ENCODE data around the gene PTPRA. TPM values are rescaled to one million over a fixed set of nuclear protein-coding genes. Genes with fewer than 3 reads are reported as not detected.
"Not testable (repeated sequence)": the region's sequence is repeated elsewhere in the genome, so short reads cannot be mapped to it uniquely, and the experiment has no call there.

The PTPRA gene
- polyA plus RNA-seq, 6 donors from 2014 or later = 22.9 to 50.9 (median 31.6) TPM

GRCh38 chr20:3075315-3075714 is 202.0 kb downstream of the PTPRA start:
- Mint-ChIP-seq H3K27me3 (peaks cover 30 to 46% (median 34%) of the 10 kb centered on the region in 3 donors), H3K4me3 (peak overlapping the region in 1 of 8 donors; percentile 56), H3K4me1 (peaks cover 15 to 22% (median 18%) of the 10 kb centered on the region in 3 donors), H3K27ac (peak overlapping the region in 1 of 6 donors; percentile 50)
- not testable (repeated sequence) for ATAC-seq (ENCODE audit: low read depth in 2 of 2); DNase-seq; H3K36me3 Mint-ChIP-seq; H3K9me3 Mint-ChIP-seq

- DNase-seq (no peak), ATAC-seq (ENCODE audit: low read depth in 2 of 2) (no peak)
- Mint-ChIP-seq H3K9me3 (no peaks in the 10 kb centered on the region), H3K27ac (no peak overlapping the region), H3K36me3 (no peaks in the 10 kb centered on the region), H3K27me3 (peaks cover 49 to 68% (median 56%) of the 10 kb centered on the region in 3 donors), H3K4me1 (peaks cover 9 to 15% (median 11%) of the 10 kb centered on the region in 3 donors), H3K4me3 (no peak overlapping the region)
Observed at GRCh38 chr20:3077618-3078134, 204.4 kb downstream of the PTPRA start.

GRCh38 chr20:3080939-3081388 is 207.7 kb downstream of the PTPRA start:
- no peak for ATAC-seq (ENCODE audit: low read depth in 2 of 2)
- H3K36me3 Mint-ChIP-seq = no peaks in the 10 kb centered on the region
- peaks cover 17 to 27% (median 19%) of the 10 kb centered on the region in 3 donors for H3K4me1 Mint-ChIP-seq
- H3K27me3 Mint-ChIP-seq = peaks cover 54 to 88% (median 85%) of the 10 kb centered on the region in 3 donors
- H3K27ac Mint-ChIP-seq = no peak overlapping the region
- H3K4me3 Mint-ChIP-seq = peak overlapping the region in 7 of 8 donors; percentile 18 to 75 (median 39)
- H3K9me3 Mint-ChIP-seq = no peaks in the 10 kb centered on the region
- no peak for DNase-seq

- peaks cover 53 to 81% (median 79%) of the 10 kb centered on the region in 3 donors for H3K27me3 Mint-ChIP-seq
- peaks cover 17 to 27% (median 19%) of the 10 kb centered on the region in 3 donors for H3K4me1 Mint-ChIP-seq
- peak overlapping the region in 2 of 6 donors; percentile 34 to 44 for H3K27ac Mint-ChIP-seq
- no peaks in the 10 kb centered on the region for H3K9me3 Mint-ChIP-seq
- ATAC-seq (ENCODE audit: low read depth in 2 of 2) = no peak
- H3K4me3 Mint-ChIP-seq = peak overlapping the region; percentile 52 to 80 (median 75)
- DNase-seq = no peak
- no peaks in the 10 kb centered on the region for H3K36me3 Mint-ChIP-seq
Observed at GRCh38 chr20:3081641-3082040, 208.4 kb downstream of the PTPRA start.

GRCh38 chr20:3082306-3082951 is 209.1 kb downstream of the PTPRA start:
- no peaks in the 10 kb centered on the region for H3K9me3 Mint-ChIP-seq
- H3K4me1 Mint-ChIP-seq = peaks cover 17 to 27% (median 19%) of the 10 kb centered on the region in 3 donors
- DNase-seq (no peak), ATAC-seq (ENCODE audit: low read depth in 2 of 2) (peak; percentile 41 to 46)
- H3K4me3 Mint-ChIP-seq = peak overlapping the region in 7 of 8 donors; percentile 58 to 85 (median 78)
- H3K27me3 Mint-ChIP-seq = peaks cover 50 to 76% (median 75%) of the 10 kb centered on the region in 3 donors
- H3K27ac Mint-ChIP-seq = peak overlapping the region in 1 of 6 donors; percentile 60
- no peaks in the 10 kb centered on the region for H3K36me3 Mint-ChIP-seq

- Mint-ChIP-seq H3K36me3 (no peaks in the 10 kb centered on the region), H3K9me3 (no peaks in the 10 kb centered on the region), H3K27me3 (peaks cover 44 to 71% (median 70%) of the 10 kb centered on the region in 3 donors), H3K27ac (peak overlapping the region in 1 of 6 donors; percentile 97), H3K4me1 (peaks cover 15 to 27% (median 15%) of the 10 kb centered on the region in 3 donors), H3K4me3 (peak overlapping the region; percentile 18 to 82 (median 75))
- DNase-seq (no peak), ATAC-seq (ENCODE audit: low read depth in 2 of 2) (peak; percentile 38 to 47)
Observed at GRCh38 chr20:3082955-3083952, 210.0 kb downstream of the PTPRA start.

- peaks cover 0 to 2% (median 0%) of the 10 kb centered on the region in 7 donors for H3K9me3 Mint-ChIP-seq
- ATAC-seq (ENCODE audit: low read depth in 2 of 2) = no peak
- peaks cover 15 to 27% (median 15%) of the 10 kb centered on the region in 3 donors for H3K4me1 Mint-ChIP-seq
- DNase-seq = no peak
- H3K27me3 Mint-ChIP-seq = peaks cover 43 to 71% (median 68%) of the 10 kb centered on the region in 3 donors
- H3K4me3 Mint-ChIP-seq = peak within 1 kb of the TSS; percentile 57 to 82 (median 76)
- H3K27ac Mint-ChIP-seq = peak within 1 kb of the TSS in 2 of 6 donors; percentile 72 to 97
- H3K36me3 Mint-ChIP-seq = no peaks in the 10 kb centered on the region
Observed at GRCh38 chr20:3084283-3084985, 211.2 kb downstream of the PTPRA start, which contains the start of gene AVP. Gene AVP, minus strand, starts transcription at chr20:3084724. Its CDS starts 50 bp downstream, at chr20:3084674.

GRCh38 chr20:3084986-3085360 is 211.7 kb downstream of the PTPRA start:
- no peaks in the 10 kb centered on the region for H3K36me3 Mint-ChIP-seq
- H3K9me3 Mint-ChIP-seq = peaks cover 0 to 2% (median 0%) of the 10 kb centered on the region in 7 donors
- H3K27me3 Mint-ChIP-seq = peaks cover 38 to 71% (median 70%) of the 10 kb centered on the region in 3 donors
- peaks cover 15 to 27% (median 15%) of the 10 kb centered on the region in 3 donors for H3K4me1 Mint-ChIP-seq
- peak overlapping the region in 1 of 6 donors; percentile 11 for H3K27ac Mint-ChIP-seq
- ATAC-seq (ENCODE audit: low read depth in 2 of 2) = no peak
- peak overlapping the region in 2 of 8 donors; percentile 6 to 12 for H3K4me3 Mint-ChIP-seq
- DNase-seq = no peak

GRCh38 chr20:3085571-3086072 is 212.3 kb downstream of the PTPRA start:
- no peak for DNase-seq
- ATAC-seq (ENCODE audit: low read depth in 2 of 2) = no peak
- Mint-ChIP-seq H3K27ac (no peak overlapping the region), H3K27me3 (peaks cover 41 to 71% (median 69%) of the 10 kb centered on the region in 3 donors), H3K4me1 (peaks cover 15 to 32% (median 19%) of the 10 kb centered on the region in 3 donors), H3K9me3 (peaks cover 0 to 2% (median 0%) of the 10 kb centered on the region in 7 donors), H3K4me3 (no peak overlapping the region), H3K36me3 (no peaks in the 10 kb centered on the region)

GRCh38 chr20:3088031-3088430 is 214.8 kb downstream of the PTPRA start:
- ATAC-seq (ENCODE audit: low read depth in 2 of 2) (no peak), DNase-seq (no peak)
- peaks cover 14 to 31% (median 26%) of the 10 kb centered on the region in 3 donors for H3K4me1 Mint-ChIP-seq
- H3K4me3 Mint-ChIP-seq = peak overlapping the region in 1 of 8 donors; percentile 35
- H3K27me3 Mint-ChIP-seq = peaks cover 27 to 61% (median 49%) of the 10 kb centered on the region in 3 donors
- no peaks in the 10 kb centered on the region for H3K36me3 Mint-ChIP-seq
- peaks cover 0 to 2% (median 0%) of the 10 kb centered on the region in 7 donors for H3K9me3 Mint-ChIP-seq
- H3K27ac Mint-ChIP-seq = no peak overlapping the region
